DMS153 treated with DMSO at 0.1 percent for 48 hours (cell line): ENCODE results near the gene RBMS1.
"Not testable (repeated sequence)": the region's sequence is repeated elsewhere in the genome, so short reads cannot be mapped to it uniquely, and the experiment has no call there.

Experiments
- DNase-seq: peaks from one replicate; lab custom pipeline; 2025; ENCODE audit not compliant: unreplicated experiment; lab: John Stamatoyannopoulos, UW

The RBMS1 gene

GRCh38 chr2:160471950-160472349 is 21.7 kb downstream of the RBMS1 start:
- DNase-seq: no peak

DNA sequence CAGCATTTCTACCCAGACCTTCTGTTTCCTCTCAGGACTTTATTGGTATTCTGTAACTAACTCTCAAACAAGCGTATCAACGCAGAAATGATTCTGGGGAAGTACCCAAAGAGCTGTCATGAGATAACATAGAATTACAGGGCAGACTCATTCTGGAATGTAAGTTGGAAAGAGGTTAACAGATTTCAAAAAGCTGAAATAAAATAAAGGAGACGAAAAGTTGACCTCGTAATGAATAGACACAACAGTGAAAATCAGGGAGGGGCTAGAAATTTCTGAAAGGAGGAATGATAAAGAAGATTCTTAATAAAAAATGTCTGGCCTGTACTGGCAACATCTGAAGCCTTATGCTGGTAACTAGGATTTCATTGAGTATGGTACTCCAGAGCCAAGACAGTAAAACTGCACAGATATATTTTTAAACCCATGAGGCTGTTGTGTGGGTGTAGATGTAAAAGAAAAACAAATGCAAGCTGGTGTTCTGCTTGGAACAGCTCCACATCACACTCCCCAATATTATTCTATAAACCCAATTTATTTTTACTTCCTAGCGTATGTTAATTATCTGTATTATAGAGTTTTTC is 23.9 kb downstream of the RBMS1 start:
- DNase-seq: no peak

- DNase-seq: no peak
These were observed 24.4 kb downstream of the RBMS1 start for GRCh38 chr2:160469164-160469563.

DNA sequence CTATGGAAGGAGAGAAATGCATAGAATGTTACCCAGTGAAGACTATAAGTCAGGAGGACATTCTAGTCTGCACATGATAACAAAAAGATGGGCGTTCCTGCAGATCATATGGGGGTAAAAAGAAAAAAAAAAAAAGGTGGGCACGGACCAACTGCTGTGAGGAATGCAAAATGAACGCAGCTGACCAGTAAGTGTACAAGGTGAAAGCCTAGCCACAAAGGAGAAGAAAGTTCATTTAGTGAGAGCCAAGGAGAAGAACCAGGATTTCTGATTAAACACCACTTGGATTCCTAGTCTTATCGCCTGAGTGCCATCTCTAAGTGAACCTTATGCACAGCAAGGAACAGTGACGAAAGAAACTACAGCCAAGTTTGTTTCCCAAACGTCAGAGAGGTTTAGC is 26.5 kb downstream of the RBMS1 start:
- DNase-seq: no peak

DNA sequence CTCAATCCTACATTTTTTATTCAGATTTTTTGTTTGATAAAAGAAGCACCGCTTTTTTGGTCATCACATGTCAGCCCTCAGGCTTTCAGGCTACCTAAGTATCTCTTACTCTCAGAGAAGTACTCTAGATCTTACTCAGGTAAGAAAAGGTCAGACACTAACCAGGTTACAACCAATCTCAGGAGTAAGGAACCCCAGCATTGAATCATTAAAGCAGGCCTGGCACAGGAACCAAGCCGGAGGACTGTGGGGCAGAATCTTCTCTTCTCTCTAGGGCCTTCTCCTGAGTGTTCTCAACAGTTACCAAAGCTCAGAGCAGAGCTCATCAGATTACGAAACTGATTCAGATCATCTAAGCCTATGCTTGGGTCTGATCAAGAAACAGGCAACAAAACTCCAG is 28.2 kb downstream of the RBMS1 start:
- DNase-seq: no peak

DNA sequence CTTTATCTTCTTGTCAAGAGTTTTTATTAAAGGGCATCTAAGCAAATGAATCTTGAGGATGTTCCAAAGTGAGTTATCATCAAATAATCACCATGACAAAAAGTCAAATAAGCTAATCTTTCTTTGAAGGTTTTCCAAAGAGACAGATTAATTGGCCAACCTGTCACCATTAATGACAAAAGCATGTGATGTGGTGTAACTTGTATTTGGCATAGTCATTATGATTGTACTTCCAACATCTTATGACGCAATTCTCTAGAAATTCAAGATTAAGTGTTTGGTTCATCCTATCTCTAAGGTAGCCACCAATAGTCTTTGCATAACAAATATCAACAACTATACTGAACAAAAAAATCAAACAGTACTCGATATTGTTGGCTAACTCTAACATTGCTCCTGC is 28.6 kb downstream of the RBMS1 start:
- DNase-seq: no peak

DNA sequence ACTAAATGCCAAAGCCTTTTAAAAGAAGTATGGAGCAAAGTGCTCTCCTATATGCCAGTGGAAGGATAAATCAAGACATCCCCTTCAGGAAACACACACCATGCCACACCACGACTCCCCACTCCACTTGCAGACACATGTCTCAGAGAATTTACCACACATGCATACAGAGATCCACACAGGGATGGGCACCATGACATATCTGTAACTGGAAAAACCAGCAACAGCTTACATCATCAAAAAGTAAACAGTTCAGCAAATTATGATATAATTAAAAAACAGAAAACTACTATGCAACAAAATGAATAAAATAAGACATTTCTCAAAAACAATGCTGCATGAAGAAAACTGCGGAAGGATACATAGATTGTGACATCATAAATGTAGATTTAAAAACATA is 29.6 kb downstream of the RBMS1 start:
- no peak for DNase-seq

GRCh38 chr2:160463245-160463644 is 30.4 kb downstream of the RBMS1 start:
- no peak for DNase-seq

GRCh38 chr2:160460333-160460731 is 33.3 kb downstream of the RBMS1 start:
- no peak for DNase-seq

- no peak for DNase-seq
These were observed 33.9 kb downstream of the RBMS1 start for GRCh38 chr2:160459538-160460332.

- no peak for DNase-seq
These were observed 34.7 kb downstream of the RBMS1 start for GRCh38 chr2:160458718-160459453.

GRCh38 chr2:160457588-160457987 is 36.0 kb downstream of the RBMS1 start:
- DNase-seq: no peak

DNA sequence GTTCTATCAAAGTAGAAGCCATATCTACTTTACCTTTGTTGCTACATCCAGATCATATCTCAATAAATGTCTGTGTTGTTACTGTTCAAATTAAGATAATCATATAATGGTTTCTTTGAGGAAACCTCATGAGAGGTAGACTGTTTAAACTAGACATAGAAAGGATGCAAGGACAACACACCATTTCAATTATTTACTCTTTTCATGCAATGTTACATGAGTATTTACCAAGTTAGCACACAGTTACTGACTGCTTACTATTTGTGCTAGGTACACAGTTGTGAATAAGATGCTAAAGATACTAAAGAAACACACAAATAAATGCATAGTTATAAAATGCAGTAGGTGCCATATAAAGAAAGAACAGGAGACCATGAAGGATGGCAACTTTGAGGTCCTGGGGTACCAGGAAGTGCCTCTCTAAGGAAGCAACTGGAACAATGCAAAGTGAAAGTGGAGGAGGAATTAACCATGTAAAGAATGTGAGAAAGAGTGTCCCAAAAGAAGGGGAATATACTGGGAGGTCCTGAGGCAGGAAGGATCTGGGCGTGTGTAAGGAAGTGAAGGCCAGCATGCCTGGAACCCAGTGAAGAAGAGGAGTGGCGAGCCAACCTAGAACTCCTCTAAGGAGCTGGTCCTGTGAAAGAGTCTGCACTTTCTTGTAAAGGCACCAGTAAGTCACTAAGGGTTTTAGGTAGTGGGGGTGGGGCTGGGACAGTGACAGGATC is 39.4 kb downstream of the RBMS1 start:
- DNase-seq: no peak

- no peak for DNase-seq
These were observed 40.3 kb downstream of the RBMS1 start for GRCh38 chr2:160453111-160453820.

GRCh38 chr2:160450486-160450885 is 43.1 kb downstream of the RBMS1 start:
- DNase-seq: no peak

DNA sequence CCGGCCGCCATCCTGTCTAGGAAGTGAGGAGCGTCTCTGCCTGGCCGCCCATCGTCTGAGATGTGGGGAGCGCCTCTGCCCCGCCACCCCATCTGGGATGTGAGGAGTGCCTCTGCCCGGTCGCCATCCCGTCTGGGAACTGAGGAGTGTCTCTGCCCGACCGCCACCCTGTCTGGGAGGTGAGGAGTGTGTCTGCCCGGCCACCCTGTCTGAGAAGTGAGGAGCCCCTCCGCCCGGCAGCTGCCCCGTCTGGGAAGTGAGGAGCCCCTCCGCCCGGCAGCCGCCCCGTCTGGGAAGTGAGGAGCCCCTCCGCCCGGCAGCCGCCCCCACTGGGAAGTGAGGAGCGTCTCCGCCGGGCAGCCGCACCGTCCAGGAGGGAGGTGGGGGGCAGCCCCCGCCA is 44.8 kb downstream of the RBMS1 start:
- not testable (repeated sequence) for DNase-seq

- DNase-seq: no peak
These were observed 47.9 kb downstream of the RBMS1 start for GRCh38 chr2:160445673-160446072.

- no peak for DNase-seq
These were observed 51.0 kb downstream of the RBMS1 start for GRCh38 chr2:160442603-160443002.

DNA sequence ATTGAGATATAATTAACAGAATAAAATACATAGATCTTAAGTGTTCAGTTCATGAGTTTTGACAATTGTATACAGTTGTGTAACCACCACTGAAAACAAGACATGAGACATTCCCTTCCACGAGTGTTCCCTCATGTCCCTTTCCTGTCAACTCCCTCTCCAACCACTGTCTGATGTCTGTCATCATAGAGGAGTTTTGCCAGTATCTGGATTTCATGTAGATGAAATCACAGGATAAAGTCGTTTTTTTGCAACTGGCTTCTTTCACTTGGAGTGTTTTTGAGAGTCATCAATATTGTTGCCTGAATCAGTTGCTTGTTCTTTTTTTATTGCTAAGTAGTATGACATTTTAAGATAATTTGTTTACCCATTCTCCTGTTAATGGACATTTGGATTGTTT is 52.7 kb downstream of the RBMS1 start:
- DNase-seq: no peak

GRCh38 chr2:160439038-160439437 is 54.6 kb downstream of the RBMS1 start:
- DNase-seq: not testable (repeated sequence)

- no peak for DNase-seq
These were observed 56.3 kb downstream of the RBMS1 start for GRCh38 chr2:160437273-160437672.
